GM12873 (cell line): Measurements from ENCODE around the gene TMEM125.

ENCODE experiments used
- TF ChIP-seq, protein P1 (sequence below): IDR thresholded peaks from 2 replicates; pipeline ENCODE4 v1.5.1; 2012; ENCODE audit warnings: low read depth, mild to moderate bottlenecking, moderate library complexity, low read length, control low read depth; ENCODE audit not compliant: insufficient read depth; ENCODE audit errors: missing control alignments

Gene TMEM125

DNA sequence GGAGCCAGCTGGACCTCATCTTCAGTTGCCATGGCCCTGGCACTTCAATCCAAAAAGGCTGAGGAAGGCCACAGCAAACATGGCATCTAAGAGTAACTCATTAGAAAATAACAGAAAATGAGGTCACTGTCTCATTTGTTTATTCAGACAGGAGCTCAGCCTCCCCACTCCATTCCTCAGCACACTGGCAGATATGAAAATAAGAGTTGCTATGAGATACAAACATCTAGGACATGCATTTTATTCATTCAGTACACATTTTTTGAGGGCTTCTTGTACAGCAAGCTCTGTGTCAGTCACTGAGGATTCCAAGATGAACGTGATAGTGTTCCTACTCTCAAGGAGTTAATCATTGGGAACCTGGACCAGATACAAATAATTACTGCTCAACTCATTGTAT is 32.7 kb upstream of the TMEM125 start:
- TF ChIP-seq, protein P1, sequence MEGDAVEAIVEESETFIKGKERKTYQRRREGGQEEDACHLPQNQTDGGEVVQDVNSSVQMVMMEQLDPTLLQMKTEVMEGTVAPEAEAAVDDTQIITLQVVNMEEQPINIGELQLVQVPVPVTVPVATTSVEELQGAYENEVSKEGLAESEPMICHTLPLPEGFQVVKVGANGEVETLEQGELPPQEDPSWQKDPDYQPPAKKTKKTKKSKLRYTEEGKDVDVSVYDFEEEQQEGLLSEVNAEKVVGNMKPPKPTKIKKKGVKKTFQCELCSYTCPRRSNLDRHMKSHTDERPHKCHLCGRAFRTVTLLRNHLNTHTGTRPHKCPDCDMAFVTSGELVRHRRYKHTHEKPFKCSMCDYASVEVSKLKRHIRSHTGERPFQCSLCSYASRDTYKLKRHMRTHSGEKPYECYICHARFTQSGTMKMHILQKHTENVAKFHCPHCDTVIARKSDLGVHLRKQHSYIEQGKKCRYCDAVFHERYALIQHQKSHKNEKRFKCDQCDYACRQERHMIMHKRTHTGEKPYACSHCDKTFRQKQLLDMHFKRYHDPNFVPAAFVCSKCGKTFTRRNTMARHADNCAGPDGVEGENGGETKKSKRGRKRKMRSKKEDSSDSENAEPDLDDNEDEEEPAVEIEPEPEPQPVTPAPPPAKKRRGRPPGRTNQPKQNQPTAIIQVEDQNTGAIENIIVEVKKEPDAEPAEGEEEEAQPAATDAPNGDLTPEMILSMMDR: no peak

DNA sequence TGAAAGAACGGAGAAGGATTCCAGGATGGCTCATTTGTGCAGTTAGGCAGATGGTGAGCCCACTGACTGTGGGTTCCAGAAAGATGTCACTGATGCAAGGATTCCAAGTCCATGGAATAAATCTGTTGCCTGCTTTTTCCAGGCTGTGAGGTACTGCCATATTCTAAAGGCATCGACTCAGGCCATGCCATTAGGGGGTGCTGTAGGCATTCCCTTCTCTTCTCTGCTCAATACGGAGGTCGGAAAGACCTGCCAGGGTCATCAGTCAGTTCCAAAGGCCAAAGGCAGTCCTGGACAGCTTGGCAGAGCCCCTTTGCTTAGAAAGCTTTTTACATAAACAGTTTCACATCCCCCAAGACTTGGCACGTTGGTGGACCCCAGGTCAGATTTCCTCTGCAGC is 31.7 kb upstream of the TMEM125 start:
- TF ChIP-seq, protein P1: peak; percentile 66

DNA sequence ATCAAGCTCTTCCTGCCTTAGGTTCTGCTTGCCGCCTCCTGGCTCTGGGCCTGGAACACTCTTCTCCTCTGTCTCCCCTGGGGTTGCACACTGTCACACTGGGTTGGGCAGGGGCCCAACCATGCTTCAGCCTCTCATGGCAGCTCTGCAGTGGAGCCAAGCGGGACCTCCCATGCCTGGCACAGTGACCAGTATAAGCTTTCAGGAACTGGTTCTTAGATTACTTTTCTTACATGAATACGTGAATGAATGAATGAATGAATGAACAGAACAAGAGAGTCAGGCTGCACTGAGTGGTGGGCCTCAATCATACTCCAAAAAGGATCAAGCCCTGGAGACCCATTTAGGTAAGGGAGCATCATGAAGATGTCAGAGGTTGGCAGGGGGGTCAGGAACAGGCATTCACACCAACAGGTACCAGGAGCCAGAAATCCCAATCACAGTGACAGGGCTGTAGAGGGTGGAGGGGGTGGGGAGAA is 30.8 kb upstream of the TMEM125 start:
- TF ChIP-seq, protein P1: no peak

DNA sequence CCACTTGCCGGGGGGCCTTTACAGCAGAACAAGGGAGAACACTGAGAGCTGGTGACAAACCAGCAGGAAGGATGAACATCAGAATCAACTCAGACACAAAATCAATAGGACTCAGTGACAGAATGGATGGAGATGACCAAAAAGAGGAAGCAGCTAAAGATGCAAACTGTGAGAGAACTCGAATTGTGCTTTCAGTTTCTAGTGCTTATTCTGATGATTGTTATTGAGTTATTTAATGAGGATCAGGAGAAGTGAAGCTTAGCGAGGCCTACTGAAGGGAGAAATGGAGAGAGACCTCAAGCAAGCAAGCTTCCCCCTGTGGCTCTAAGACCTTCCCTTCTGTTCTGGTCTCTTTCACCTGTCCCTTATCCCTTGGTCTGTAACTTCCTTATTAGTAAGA is 30.3 kb upstream of the TMEM125 start:
- TF ChIP-seq, protein P1: no peak

GRCh38 chr1:43241413-43241836 is 28.4 kb upstream of the TMEM125 start:
- TF ChIP-seq, protein P1: no peak

DNA sequence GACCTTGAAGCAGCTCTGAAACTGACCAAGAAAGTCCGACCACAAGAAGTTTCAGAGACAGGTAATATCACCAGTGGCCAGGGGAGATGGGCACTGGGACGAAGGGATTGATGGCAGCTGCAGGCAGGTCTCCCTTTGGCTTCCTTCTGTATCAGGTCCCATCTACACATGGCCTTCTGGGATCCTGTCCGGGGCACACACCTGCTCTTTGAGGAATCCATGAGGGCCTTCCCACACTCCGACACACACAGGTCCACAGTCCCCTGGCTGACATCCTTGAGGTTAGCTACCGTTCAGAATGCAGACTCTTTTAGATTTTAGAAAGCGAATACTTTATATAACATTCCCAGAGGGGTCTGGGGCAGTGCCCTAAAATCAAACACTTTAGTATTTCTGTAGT is 26.5 kb upstream of the TMEM125 start:
- TF ChIP-seq, protein P1: no peak

GRCh38 chr1:43246466-43247213 is 23.1 kb upstream of the TMEM125 start:
- TF ChIP-seq, protein P1: no peak
